ENCODE measurements around the gene THOC6.
A peak's percentile ranks its signal among the peaks of the same experiment; 100 is the strongest.

The THOC6 gene

DNA sequence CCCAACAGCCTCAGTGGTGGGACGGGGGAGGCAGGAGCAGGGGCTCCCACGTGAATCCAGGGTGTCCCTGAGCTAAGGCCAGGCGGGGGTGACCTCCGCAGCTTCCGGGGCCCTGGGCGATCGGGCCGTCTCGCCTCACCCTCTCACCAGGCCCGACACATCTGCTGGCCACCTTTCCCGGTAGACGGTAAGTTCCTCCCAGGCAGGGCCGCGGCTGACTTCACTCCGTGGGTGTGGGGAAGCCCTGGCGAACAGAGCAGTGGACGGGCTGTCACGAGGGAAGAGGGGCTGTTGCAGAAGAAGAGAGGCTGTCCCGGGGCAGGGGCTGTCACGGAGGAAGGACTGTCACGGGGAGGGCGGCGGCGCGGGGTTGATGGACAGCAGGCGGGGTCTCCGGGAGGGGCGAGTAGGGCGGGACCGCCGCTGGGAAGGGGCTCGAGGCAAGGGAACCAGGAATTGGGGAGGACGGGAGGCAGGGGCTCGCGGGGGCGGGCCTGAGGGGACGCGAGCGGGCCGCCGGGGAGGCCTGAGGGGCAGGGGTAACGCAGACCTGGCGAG is 44.1 kb upstream of the THOC6 start:
- Histone ChIP-seq H3K4me1 (ENCODE audit: control insufficient read depth, low read length) (peaks cover 50% of the 10 kb centered on the region), H3K36me3 (ENCODE audit: control insufficient read depth, low read length) (peaks cover 52% of the 10 kb centered on the region), H3K9me3 (ENCODE audit: control insufficient read depth, insufficient read depth, low read length) (no peaks in the 10 kb centered on the region), H3K79me2 (ENCODE audit: control insufficient read depth, low read length) (peaks cover 63% of the 10 kb centered on the region), H4K20me1 (ENCODE audit: control insufficient read depth, insufficient read depth, low read depth, low read length) (peaks cover 6% of the 10 kb centered on the region; the same call in 1 of the 2 replicates), H3K27me3 (ENCODE audit: control insufficient read depth, low read length) (no peaks in the 10 kb centered on the region), H3F3A (ENCODE audit: control insufficient read depth, insufficient read depth) (peaks cover 6% of the 10 kb centered on the region), H3K4me2 (ENCODE audit: low read length) (peak overlapping the region; percentile 97), H3K27ac (ENCODE audit: low read depth, low read length) (peak overlapping the region; percentile 74), H3K4me3 (ENCODE audit: low read length) (peak overlapping the region; percentile 99), H3K9me2 (replicated peaks; ENCODE audit: control insufficient read depth, low read length) (no peaks in the 10 kb centered on the region)
- TF ChIP-seq, protein P1, sequence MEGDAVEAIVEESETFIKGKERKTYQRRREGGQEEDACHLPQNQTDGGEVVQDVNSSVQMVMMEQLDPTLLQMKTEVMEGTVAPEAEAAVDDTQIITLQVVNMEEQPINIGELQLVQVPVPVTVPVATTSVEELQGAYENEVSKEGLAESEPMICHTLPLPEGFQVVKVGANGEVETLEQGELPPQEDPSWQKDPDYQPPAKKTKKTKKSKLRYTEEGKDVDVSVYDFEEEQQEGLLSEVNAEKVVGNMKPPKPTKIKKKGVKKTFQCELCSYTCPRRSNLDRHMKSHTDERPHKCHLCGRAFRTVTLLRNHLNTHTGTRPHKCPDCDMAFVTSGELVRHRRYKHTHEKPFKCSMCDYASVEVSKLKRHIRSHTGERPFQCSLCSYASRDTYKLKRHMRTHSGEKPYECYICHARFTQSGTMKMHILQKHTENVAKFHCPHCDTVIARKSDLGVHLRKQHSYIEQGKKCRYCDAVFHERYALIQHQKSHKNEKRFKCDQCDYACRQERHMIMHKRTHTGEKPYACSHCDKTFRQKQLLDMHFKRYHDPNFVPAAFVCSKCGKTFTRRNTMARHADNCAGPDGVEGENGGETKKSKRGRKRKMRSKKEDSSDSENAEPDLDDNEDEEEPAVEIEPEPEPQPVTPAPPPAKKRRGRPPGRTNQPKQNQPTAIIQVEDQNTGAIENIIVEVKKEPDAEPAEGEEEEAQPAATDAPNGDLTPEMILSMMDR (IDR thresholded peaks at IDR 0.05; ENCODE audit: low read depth, low read length, poor library complexity, severe bottlenecking): no peak
- TF ChIP-seq EZH2phosphoT487 (IDR thresholded peaks at IDR 0.05; ENCODE audit: borderline replicate concordance, low read length): no peak

DNA sequence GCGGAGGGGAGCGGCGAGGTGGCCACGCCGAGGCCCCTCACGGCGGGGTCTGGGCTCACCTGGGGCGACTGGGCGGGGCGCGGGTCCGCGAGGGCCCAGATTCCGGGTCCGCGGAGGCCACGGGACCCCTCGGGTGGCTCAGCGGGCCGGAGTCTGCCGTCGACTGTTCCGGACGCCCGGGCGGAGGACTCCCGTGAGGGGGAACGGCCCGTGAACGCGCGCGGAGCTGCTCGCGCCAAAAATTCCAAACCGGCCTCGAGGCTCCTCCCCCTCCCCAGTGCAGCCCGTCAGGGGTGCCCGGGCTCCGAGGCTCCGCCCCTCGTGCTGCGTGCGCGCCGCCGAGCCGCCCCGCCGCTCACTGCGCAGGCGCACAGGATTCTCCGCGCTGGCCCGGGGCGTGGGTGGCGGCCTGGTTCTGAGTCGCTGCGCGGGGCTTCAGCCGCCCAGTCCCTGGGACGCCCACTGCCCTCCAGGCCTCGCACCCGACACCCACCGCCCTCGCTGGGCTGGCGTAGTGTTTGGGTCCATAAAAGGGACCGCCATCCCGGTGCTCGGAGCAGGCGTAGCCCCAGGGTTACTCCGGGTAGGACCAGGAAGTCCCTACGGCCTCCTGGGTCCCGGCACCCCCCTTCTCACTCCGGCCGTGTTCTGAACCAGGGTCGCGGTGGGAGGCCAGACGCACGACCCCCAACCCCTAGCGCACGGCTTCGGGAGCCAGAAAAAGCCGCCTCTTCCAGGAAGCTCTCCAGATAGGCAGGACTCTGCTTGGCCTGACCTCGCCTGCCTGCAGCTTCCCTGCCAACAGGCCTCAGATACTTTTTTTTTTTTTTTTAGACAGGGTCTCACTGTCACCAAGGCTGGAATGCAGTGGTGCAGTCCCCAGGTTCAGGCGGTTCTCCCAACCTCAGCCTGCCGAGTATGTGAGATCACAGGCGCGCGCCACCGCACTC is 43.3 kb upstream of the THOC6 start, which contains the start of gene PKMYT1:
TSS of gene PKMYT1 (minus strand) at position 220 of the 950 bp plus-strand sequence. CDS start 789 bp downstream, outside the sequence.
- Histone ChIP-seq H3K36me3 (ENCODE audit: control insufficient read depth, low read length) (peaks cover 44% of the 10 kb centered on the region), H3K9me2 (replicated peaks; ENCODE audit: control insufficient read depth, low read length) (no peaks in the 10 kb centered on the region), H3K27ac (ENCODE audit: low read depth, low read length) (peak within 1 kb of the TSS; percentile 74), H4K20me1 (ENCODE audit: control insufficient read depth, insufficient read depth, low read depth, low read length) (peaks cover 6% of the 10 kb centered on the region; the same call in 1 of the 2 replicates), H3K4me1 (ENCODE audit: control insufficient read depth, low read length) (peaks cover 50% of the 10 kb centered on the region), H3K4me3 (ENCODE audit: low read length) (peak within 1 kb of the TSS; percentile 99), H3K4me2 (ENCODE audit: low read length) (peak within 1 kb of the TSS; percentile 97), H3F3A (ENCODE audit: control insufficient read depth, insufficient read depth) (peaks cover 6% of the 10 kb centered on the region), H3K27me3 (ENCODE audit: control insufficient read depth, low read length) (peaks cover under 1% of the 10 kb centered on the region; the same call in 1 of the 2 replicates), H3K9me3 (ENCODE audit: control insufficient read depth, insufficient read depth, low read length) (no peaks in the 10 kb centered on the region), H3K79me2 (ENCODE audit: control insufficient read depth, low read length) (peaks cover 56% of the 10 kb centered on the region)
- no peak for TF ChIP-seq EZH2phosphoT487 (IDR thresholded peaks at IDR 0.05; ENCODE audit: borderline replicate concordance, low read length)
- TF ChIP-seq, protein P1 (IDR thresholded peaks at IDR 0.05; ENCODE audit: low read depth, low read length, poor library complexity, severe bottlenecking): no peak

DNA sequence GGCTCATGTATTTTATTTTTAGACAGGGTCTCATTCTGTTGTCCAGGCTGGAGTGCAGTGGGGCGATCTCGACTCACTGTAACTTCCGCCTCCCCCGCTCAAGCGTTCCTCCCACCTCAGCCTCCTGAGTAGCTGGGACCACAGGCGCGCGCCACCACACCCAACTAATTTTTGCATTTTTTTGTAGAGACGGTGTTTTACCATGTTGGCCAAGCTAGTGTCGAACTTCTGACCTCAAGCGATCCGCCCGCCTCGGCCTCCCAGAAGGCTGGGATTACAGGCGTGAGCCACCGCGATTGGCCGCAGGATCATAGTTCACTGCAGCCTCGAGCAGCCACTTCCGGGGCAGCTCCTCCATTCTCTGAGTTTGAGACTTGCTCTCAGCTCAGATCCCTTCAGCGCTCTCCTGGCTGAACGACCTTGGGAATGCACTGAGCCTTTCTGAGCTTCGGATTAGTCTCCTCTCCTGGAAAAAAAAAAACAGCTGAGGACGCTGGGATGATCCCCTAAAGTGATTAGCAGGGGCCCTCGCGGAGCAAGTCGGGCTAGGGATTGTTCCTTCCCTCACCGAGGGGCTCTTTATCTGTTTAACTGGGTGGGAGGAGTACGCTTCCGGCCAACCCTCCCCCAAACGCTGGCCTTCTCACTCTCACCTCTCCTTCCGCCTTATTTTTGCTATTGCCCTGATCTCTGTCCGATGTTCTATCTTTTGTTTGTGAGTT is 42.5 kb upstream of the THOC6 start:
- H3K4me3 ChIP-seq (ENCODE audit: low read length): peak overlapping the region; percentile 99
- peaks cover 48% of the 10 kb centered on the region for H3K79me2 ChIP-seq (ENCODE audit: control insufficient read depth, low read length)
- H3F3A ChIP-seq (ENCODE audit: control insufficient read depth, insufficient read depth): peaks cover 6% of the 10 kb centered on the region
- H3K4me2 ChIP-seq (ENCODE audit: low read length): peak overlapping the region; percentile 97
- peaks cover 36% of the 10 kb centered on the region for H3K36me3 ChIP-seq (ENCODE audit: control insufficient read depth, low read length)
- peaks cover 6% of the 10 kb centered on the region; the same call in 1 of the 2 replicates for H4K20me1 ChIP-seq (ENCODE audit: control insufficient read depth, insufficient read depth, low read depth, low read length)
- H3K4me1 ChIP-seq (ENCODE audit: control insufficient read depth, low read length): peaks cover 50% of the 10 kb centered on the region
- no peaks in the 10 kb centered on the region for H3K9me3 ChIP-seq (ENCODE audit: control insufficient read depth, insufficient read depth, low read length)
- H3K27ac ChIP-seq (ENCODE audit: low read depth, low read length): peak overlapping the region; percentile 74
- no peak for TF ChIP-seq EZH2phosphoT487 (IDR thresholded peaks at IDR 0.05; ENCODE audit: borderline replicate concordance, low read length)
- TF ChIP-seq, protein P1 (IDR thresholded peaks at IDR 0.05; ENCODE audit: low read depth, low read length, poor library complexity, severe bottlenecking): no peak
- peaks cover 4% of the 10 kb centered on the region; the same call in 1 of the 2 replicates for H3K27me3 ChIP-seq (ENCODE audit: control insufficient read depth, low read length)
- no peaks in the 10 kb centered on the region for H3K9me2 ChIP-seq (replicated peaks; ENCODE audit: control insufficient read depth, low read length)

Data from DOHH2 (cell line).